Type B pancreatic cell (in vitro differentiated cells): ENCODE measurements around the gene FBXO15. TPM values are rescaled to one million over a fixed set of nuclear protein-coding genes. Genes with fewer than 3 reads are reported as not detected.

Experiments used
- DNase-seq: peaks from one replicate; pipeline ENCODE4 v3.0.0; 2021; ENCODE audit warnings: mixed read lengths; ENCODE audit not compliant: unreplicated experiment; ENCODE audit errors: extremely low spot score
- H3K27ac Mint-ChIP-seq: 2 replicates; pipeline ENCODE4 v1.8.0; 2021; ENCODE audit warnings: mild to moderate bottlenecking, mixed read lengths
- H3K27me3 Mint-ChIP-seq: 2 replicates; pipeline ENCODE4 v1.8.0; 2021; ENCODE audit warnings: mixed read lengths
- H3K36me3 Mint-ChIP-seq: 2 replicates; pipeline ENCODE4 v1.8.0; 2021; ENCODE audit warnings: mixed read lengths
- H3K4me1 Mint-ChIP-seq: one replicate; pipeline ENCODE4 v1.8.0; 2021; ENCODE audit warnings: mixed read lengths; ENCODE audit not compliant: unreplicated experiment
- H3K4me3 Mint-ChIP-seq: 2 replicates; pipeline ENCODE4 v1.8.0; 2021; ENCODE audit warnings: mild to moderate bottlenecking, mixed read lengths
- H3K9me3 Mint-ChIP-seq: 2 replicates; pipeline ENCODE4 v1.8.0; 2021; ENCODE audit warnings: mixed read lengths
- CTCF ChIP-seq: fragments of 200-600 bp; sonication (generic); conservative IDR thresholded peaks from 2 replicates; pipeline ENCODE4 v1.5.0; 2021; ENCODE audit warnings: antibody characterized with exemption, mild to moderate bottlenecking
- total RNA-seq: library from RNA; stranded (reverse); gene quantifications from 2 replicates; pipeline ENCODE4 v1.2.1, GENCODE V29; 2021; ENCODE audit warnings: low replicate concordance

FBXO15 gene
- total RNA-seq, 1 donor from 2014 or later: 4.7 TPM

GRCh38 chr18:74124642-74125041, 23.0 kb downstream of the FBXO15 start:
- Mint-ChIP-seq H3K27me3 (no peaks in the 10 kb centered on the region), H3K27ac (no peak overlapping the region), H3K36me3 (no peaks in the 10 kb centered on the region), H3K9me3 (no peaks in the 10 kb centered on the region), H3K4me1 (peaks cover 12% of the 10 kb centered on the region), H3K4me3 (no peak overlapping the region)
- no peak for TF ChIP-seq CTCF
- DNase-seq: no peak

- no peaks in the 10 kb centered on the region for H3K27me3 Mint-ChIP-seq
- H3K27ac Mint-ChIP-seq: no peak overlapping the region
- no peaks in the 10 kb centered on the region for H3K36me3 Mint-ChIP-seq
- no peak for DNase-seq
- no peaks in the 10 kb centered on the region for H3K9me3 Mint-ChIP-seq
- H3K4me1 Mint-ChIP-seq: peaks cover 12% of the 10 kb centered on the region
- TF ChIP-seq CTCF: no peak
- no peak overlapping the region for H3K4me3 Mint-ChIP-seq
These were observed 24.4 kb downstream of the FBXO15 start for GRCh38 chr18:74123200-74123599.

GRCh38 chr18:74116633-74117554, 30.7 kb downstream of the FBXO15 start:
- H3K9me3 Mint-ChIP-seq: peaks cover 4% of the 10 kb centered on the region
- peaks cover 24% of the 10 kb centered on the region for H3K4me1 Mint-ChIP-seq
- TF ChIP-seq CTCF: peak; percentile 79
- no peaks in the 10 kb centered on the region for H3K36me3 Mint-ChIP-seq
- H3K27ac Mint-ChIP-seq: peak overlapping the region; percentile 0
- peak overlapping the region; percentile 15 for H3K4me3 Mint-ChIP-seq
- H3K27me3 Mint-ChIP-seq: no peaks in the 10 kb centered on the region
- DNase-seq: no peak

GRCh38 chr18:74115046-74115445, 32.6 kb downstream of the FBXO15 start:
- no peak for DNase-seq
- Mint-ChIP-seq H3K9me3 (peaks cover 4% of the 10 kb centered on the region), H3K4me1 (peaks cover 24% of the 10 kb centered on the region), H3K36me3 (no peaks in the 10 kb centered on the region), H3K27ac (no peak overlapping the region), H3K4me3 (no peak overlapping the region), H3K27me3 (no peaks in the 10 kb centered on the region)
- no peak for TF ChIP-seq CTCF

GRCh38 chr18:74114116-74114515, 33.5 kb downstream of the FBXO15 start:
- peaks cover 5% of the 10 kb centered on the region for H3K9me3 Mint-ChIP-seq
- no peak for TF ChIP-seq CTCF
- H3K4me3 Mint-ChIP-seq: no peak overlapping the region
- H3K27ac Mint-ChIP-seq: peak overlapping the region; percentile 2
- peaks cover under 1% of the 10 kb centered on the region for H3K36me3 Mint-ChIP-seq
- DNase-seq: no peak
- no peaks in the 10 kb centered on the region for H3K27me3 Mint-ChIP-seq
- H3K4me1 Mint-ChIP-seq: peaks cover 24% of the 10 kb centered on the region
